ENCODE results near the gene ADGRB2. TPM values are rescaled to one million over a fixed set of nuclear protein-coding genes. Genes with fewer than 3 reads are reported as not detected.
A peak's percentile ranks its signal among the peaks of the same experiment; 100 is the strongest.

The ADGRB2 gene
- total RNA-seq, 1 experiment from 2014 or later: 4.2 TPM

DNA sequence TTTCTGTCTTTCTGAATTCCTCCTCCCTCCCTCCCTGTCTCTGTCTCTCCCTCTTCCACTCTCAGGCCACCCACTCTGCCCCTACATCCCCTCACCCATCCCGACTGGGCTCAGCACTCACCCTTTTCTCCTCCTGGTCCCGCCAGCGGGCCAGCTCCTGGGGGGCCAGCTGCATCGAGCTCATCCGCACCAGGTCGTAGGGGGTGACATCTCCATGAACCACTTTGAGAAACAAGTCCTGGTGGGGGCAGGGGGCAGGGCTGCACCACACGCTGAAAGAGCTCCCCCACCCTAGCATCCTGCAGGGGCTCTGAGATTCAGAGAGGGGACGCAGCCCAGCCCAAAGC, 33.9 kb upstream of the ADGRB2 start:
- no peak for DNase-seq (ENCODE audit: low read depth, low spot score)
- in situ Hi-C loops (cut with HindIII; ENCODE audit: low pct_unique_long_range_greater_than_20kb, low sequenced_read_pairs): no loop called here

DNA sequence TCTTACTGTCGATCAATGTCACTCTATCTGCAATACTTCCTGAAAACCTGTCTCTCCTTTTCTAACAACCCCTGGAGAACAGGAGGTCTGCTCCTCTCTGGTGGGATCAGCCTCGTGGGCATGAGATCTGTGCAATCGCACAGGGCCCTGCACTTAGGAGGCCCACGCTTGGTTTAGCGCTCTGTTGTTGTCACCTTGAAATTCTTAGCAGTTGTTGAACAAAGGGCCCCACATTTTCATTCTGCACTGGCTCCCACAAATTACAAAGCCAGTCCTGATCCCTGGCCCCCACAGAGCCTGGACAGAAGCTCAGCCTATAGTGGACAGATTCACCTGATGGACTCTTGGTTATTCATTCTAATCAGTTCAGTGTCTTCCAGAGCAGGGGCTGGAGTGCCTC, 33.1 kb upstream of the ADGRB2 start:
- DNase-seq (ENCODE audit: low read depth, low spot score): no peak
- in situ Hi-C loops (cut with HindIII; ENCODE audit: low pct_unique_long_range_greater_than_20kb, low sequenced_read_pairs): no loop called here

DNA sequence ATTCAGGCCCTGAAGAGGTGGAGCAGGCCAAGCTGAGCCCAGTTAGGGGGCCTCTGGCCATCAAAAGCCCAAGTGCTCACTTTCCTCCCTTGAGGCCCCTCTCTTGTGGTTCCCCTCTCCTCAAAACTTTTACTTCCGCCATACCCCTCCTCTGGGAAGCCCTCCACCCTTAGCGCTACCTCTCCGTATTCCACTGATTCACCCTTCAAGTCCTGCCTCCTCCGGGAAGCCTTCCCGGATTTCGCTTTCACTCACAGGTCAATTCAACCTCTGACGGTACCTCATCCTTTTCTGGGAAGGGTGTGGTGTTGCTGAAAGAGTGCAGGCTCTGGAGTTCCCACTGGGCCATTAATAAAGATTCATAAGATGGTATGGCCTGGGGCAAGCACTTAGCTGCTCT, 32.6 kb upstream of the ADGRB2 start:
- in situ Hi-C loops (cut with HindIII; ENCODE audit: low pct_unique_long_range_greater_than_20kb, low sequenced_read_pairs): no loop called here
- no peak for DNase-seq (ENCODE audit: low read depth, low spot score)

DNA sequence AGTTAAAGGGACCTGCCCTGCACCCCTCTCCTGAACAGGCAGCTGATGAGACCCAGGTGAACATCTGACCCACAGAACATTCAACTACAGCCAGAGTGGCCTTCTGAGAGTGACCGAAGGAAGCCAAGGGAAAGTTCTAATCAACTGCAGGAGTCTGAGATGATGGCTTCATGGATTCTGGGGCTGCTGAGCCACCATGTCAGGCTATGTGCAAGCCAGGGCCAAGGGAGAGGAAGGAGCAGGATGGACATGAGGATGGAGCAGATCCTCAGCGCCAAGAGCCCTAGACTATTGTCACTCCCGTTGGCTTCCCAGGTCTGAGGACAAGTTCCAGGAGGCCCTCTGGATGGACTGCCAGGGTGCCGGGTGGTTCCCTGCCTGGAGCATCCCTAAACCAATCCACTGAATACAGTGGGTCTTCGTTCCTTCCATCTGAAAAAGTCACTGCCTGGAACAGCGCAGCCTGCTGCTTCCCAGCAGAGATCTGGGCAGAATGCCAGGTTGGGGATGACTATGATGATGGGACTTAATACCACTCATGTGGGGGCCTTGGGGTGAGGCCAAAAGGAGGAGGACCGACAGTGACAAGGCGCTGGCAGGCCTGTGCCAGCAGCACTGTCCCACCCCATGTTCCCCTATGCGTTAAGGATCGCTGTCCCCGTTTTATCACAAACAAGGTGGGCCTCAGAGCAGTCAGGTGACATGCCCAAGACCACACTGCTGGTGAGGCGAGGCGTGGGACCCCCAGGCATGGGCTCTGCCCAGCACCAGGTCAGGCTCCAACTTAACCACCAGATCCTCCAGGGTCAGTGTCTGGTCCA, 31.9 kb upstream of the ADGRB2 start:
- in situ Hi-C loops (cut with HindIII; ENCODE audit: low pct_unique_long_range_greater_than_20kb, low sequenced_read_pairs): no loop called here
- no peak for DNase-seq (ENCODE audit: low read depth, low spot score)

DNA sequence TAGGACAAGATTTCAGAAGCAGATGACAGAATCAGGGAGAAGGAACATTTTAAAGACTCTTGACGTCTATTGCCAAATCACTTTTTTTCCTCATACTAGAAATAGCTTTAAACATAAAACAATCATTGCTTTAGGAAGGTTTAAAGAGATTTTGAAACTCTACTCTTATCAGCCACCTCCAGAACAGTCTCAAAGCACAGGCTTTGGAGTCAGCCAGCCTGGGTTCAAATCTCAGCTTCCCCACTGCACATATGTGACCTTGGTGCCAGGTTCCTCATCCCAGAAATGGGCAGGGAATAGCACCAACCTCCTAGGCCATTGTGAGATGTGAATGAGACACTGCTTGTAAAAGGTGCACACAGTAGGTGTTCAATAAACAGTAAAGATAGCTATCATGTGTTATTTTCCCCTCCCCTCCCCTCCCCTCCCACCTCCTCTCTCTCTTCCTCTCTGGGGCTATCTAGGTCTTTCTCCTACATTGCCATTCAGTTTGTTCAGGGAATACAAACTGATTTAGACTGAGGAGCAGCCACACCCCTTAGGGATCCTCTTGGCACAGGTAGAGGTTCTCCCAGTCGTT, 31.0 kb upstream of the ADGRB2 start:
- DNase-seq (ENCODE audit: low read depth, low spot score): no peak
- in situ Hi-C loops (cut with HindIII; ENCODE audit: low pct_unique_long_range_greater_than_20kb, low sequenced_read_pairs): no loop called here

DNA sequence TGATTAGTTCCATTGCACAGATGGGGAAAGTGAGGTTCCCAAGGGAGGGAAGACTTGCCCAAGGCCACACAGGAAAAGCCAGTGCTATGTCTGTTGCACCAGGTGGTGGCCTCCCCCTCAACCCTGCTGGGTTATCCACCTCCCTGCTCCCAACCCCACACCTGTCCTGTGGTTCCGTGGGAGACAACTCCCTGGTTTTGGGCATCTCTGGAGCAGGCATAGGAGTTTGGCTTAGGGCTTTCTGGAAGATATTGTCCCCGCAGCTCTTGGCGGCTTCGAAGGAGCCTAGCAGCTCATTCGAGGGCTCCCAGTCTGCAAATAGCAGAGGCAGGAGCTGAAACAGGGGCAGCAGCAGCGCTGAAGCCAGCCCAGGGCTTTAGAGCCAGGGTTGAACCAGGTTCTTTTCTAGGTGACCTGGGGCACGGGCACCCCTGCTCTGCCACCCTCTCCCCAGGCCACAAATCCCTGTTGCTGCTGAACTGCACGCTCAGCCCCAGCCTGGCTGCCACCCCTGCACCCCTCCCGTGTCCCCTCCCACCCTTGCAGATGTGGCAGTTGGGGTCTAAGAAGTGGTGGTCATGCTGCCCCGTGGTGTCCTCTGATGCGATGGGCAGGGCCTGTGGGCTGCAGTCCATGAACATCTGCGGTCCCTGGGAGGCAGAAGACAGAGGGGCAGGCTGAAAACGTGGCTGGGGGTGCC, 29.6 kb upstream of the ADGRB2 start:
- no peak for DNase-seq (ENCODE audit: low read depth, low spot score)
- in situ Hi-C loops (cut with HindIII; ENCODE audit: low pct_unique_long_range_greater_than_20kb, low sequenced_read_pairs): no loop called here

DNA sequence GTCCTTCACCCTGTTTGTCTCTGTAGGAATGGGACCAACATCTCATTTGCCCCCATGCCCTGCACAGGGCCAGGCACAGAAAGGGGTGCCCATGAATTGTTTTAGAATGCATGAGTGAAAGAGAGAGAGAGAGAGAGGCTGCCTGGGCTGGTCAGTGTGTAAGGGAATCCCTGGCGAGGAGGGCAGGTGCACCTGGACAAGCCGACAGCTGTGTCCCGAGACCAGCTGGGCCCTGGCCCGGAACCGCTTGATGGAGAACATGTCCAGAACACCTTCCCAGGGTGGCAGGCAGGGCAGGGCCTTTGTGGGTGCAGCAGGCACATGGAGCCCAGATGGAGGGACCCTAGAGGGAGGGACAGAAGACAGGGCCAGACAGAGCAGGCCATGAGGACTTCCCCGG, 28.9 kb upstream of the ADGRB2 start:
- in situ Hi-C loops (cut with HindIII; ENCODE audit: low pct_unique_long_range_greater_than_20kb, low sequenced_read_pairs): no loop called here
- no peak for DNase-seq (ENCODE audit: low read depth, low spot score)

DNA sequence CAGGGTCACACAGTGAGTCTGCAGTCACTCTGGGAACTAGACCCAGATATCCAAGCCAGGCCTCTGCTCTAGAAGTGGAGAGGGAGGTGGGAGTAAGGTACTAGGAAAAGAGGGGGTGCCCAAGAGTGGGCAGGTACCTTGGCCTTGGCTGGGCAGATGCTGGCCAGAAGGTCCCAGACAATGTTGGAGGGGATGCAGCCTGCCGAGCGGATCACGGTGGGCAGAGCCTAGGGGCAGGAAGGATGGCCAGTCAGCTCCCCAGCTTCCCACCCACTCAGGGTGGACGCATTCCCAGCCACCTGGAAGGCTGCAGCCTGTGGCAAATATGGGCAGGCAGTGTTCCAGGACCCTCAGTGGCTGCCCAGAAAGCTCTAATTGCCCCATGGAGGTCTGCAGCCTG, 28.4 kb upstream of the ADGRB2 start:
- in situ Hi-C loops (cut with HindIII; ENCODE audit: low pct_unique_long_range_greater_than_20kb, low sequenced_read_pairs): no loop called here

DNA sequence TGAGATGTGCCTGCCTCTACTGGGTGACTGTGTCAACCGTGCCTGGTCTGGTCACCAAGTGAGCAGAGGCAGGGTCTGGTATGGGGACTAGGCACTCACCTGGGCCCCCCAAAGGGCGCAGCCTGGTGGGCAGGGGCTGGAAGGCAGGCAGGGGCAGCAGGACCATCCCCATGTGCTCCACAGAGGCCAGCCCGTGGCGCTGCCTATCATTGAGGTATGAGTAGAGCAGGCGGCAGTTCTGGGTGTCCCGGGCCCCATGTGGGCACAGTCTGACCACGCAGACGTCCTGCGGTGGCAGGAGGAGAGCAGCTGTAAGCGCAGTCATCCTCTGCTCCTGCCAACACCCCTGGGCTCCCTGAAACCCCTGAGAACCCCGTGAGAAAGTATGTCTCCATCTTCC, 28.0 kb upstream of the ADGRB2 start:
- DNase-seq (ENCODE audit: low read depth, low spot score): no peak
- in situ Hi-C loops (cut with HindIII; ENCODE audit: low pct_unique_long_range_greater_than_20kb, low sequenced_read_pairs): no loop called here

More for the DNA sequence above, 28.4 kb upstream of the ADGRB2 start:
- no peak for DNase-seq (ENCODE audit: low read depth, low spot score)

DNA sequence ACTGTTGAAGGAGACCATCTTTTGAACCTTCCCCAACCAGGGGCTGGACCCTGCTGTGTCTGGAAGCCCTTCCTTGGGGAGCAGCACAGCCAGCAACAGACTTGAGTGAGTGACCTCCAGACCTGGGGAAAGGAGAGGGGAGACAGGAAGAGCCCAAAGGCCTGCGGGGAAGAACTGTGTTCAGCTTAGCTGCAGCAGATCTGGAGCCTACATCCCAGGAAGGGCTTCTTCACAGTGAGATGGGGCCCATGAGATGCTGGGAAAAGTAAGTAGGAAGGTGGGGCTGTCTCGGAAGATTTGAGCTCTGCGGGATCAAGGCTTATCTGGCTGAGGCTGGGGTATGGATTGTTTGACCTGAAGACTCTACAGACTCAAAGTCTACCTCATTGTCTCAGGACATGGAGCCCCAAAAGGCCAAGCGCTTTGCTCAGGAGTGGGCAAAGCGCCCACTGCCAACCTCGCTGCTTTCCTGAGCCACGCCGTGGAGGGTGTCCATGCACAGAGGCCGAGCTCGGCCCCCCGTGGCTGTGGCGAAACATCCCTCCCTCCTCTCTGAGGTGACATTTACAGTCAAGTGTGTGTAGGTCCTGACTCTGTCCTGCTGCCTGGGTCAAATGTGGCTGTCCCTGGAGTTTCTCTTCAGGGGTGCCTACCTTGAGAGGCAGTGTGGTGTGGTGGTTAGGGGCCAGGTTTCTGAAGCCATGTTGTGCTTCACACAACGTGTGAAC, 27.2 kb upstream of the ADGRB2 start:
- in situ Hi-C loops (cut with HindIII; ENCODE audit: low pct_unique_long_range_greater_than_20kb, low sequenced_read_pairs): no loop called here
- no peak for DNase-seq (ENCODE audit: low read depth, low spot score)

DNA sequence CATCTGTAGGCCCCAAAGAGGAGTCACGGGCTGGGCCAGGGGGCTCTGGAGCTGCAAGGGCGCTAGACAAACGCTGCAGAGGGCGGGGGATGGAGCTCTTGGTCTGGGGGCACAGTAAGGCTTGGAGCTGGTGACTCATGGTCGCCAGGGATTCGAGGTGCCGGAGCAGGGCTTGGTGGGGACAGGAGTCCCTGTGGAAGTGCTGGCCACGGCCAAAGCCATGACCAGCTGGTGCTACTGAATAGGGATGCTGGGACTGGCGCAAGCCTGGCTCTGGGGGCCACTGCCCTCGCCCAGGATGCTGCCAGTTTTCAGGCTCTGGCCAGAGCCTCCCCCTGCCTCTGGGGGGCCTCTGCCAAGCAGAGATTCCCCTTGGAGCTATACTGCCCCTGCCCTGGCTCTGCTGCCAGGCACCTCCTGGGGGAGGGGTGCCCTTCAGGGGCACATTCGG, 26.5 kb upstream of the ADGRB2 start:
- in situ Hi-C loops (cut with HindIII; ENCODE audit: low pct_unique_long_range_greater_than_20kb, low sequenced_read_pairs): no loop called here

DNA sequence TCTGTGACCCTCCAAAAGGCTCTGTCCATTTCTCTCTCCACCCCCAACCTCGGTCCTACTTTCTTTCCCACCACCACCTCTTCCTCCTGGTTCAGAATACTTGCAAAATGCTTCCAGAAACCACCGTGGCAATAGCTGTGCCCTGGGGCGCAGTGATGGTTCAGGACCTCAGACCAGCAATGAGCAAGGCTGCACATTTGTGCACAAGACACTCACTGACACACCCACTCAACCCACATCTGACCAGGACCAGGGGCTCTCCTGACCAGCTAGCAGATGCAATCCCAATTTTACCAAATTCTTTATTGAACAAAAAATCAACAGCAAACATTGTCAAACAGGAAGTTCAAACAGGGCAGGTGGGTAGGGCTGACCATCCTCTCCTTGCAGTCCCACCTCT, 26.0 kb upstream of the ADGRB2 start:
- in situ Hi-C loops (cut with HindIII; ENCODE audit: low pct_unique_long_range_greater_than_20kb, low sequenced_read_pairs): no loop called here

More for the DNA sequence above, 26.5 kb upstream of the ADGRB2 start:
- no peak for DNase-seq (ENCODE audit: low read depth, low spot score)

DNA sequence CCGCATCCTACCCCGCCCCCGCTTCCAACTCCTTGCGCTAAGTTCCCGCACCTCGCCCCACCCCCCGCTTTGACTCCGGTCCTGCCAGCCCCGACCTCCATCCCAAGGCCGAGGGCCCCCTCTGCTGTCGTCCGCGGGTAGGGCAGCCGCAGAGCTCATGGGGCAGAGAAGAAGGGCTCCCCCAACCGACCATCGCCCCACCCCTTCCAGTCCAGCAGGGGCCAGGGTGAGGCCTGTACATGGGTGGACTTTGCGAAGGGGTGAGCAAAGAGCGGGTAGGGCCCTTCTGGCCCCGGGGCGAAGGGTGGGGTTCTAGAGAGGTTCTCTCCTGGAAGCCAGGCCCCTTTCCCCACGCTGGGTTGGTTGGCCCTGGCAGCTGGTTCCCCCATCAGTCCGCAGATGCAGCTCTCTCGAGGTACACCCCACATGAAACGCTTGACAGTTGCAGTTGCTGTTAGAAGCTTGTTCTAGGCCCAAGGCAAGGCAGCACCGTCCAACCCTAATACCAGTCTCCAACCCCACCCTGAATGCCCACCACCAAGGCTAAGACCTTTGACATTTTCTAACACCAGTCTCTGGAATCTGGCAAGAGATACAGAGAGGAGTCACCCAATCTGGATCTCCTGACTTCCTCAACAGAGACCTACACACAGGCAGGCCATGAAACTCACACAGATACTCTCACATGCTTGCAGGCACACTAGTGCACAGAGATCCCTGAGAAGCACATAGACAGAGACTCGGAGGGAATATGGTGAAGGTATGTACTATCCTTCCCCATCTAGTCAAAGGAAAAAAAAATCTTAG, 25.3 kb upstream of the ADGRB2 start:
- in situ Hi-C loops (cut with HindIII; ENCODE audit: low pct_unique_long_range_greater_than_20kb, low sequenced_read_pairs): no loop called here
- peak; percentile 85 for DNase-seq (ENCODE audit: low read depth, low spot score)

More for the DNA sequence above, 26.0 kb upstream of the ADGRB2 start:
- DNase-seq (ENCODE audit: low read depth, low spot score): no peak

DNA sequence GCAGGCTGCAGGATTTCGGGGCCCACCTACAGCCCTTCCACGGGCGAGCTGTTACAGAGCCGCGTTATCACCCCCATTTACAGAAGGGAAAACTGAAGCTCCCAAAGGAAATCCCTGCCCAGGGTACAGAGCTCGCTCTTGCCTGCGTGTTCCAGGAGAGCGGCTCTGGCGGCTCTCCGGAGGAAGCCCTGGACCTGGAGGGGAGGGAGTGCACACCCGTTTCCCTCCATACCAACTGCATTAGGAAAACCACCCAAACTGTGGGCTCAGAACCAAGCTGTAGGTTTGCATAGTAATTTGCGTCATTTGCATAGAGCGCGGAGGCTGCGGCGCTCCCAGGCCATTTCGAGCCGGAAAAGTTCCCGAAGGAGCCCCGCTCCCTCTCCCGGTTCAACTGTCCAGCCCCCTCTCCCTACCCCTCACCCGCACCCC, 24.7 kb upstream of the ADGRB2 start:
- in situ Hi-C loops (cut with HindIII; ENCODE audit: low pct_unique_long_range_greater_than_20kb, low sequenced_read_pairs): no loop called here
- peak; percentile 52 for DNase-seq (ENCODE audit: low read depth, low spot score)

DNA sequence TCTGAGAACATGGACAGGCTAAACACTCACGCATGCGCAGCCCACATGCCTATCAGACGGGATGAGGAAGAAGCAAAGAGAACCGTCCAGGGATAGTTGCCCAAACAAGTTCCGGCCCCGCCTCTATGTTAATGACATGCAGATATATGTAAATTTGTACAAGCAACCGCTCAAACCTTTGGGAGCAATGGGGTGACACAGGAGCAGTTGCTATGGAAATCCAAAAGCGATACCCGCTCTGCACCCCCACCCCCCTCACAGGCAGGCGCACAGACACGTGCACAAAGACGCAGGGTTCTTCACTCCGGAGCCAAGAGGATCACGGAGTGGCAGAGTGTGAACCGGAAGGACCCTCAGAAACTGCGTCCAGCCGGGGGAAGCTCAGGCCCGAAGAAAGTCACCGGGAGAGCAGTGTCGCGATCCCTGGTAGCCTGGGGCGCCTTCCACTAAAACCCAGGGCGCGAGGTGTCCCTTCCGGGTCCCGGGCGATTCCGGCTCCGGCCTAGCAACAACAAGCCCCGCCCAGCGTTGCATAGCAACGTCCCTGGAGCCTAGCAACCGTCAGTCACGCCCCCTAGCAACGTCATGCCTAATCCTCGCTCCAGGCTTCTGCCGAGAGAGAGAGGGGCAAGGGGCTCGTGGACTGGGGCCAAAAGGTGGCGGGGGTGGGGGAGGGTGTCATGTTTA, 24.1 kb upstream of the ADGRB2 start:
- in situ Hi-C loops (cut with HindIII; ENCODE audit: low pct_unique_long_range_greater_than_20kb, low sequenced_read_pairs): no loop called here
- DNase-seq (ENCODE audit: low read depth, low spot score): peak; percentile 92

DNA sequence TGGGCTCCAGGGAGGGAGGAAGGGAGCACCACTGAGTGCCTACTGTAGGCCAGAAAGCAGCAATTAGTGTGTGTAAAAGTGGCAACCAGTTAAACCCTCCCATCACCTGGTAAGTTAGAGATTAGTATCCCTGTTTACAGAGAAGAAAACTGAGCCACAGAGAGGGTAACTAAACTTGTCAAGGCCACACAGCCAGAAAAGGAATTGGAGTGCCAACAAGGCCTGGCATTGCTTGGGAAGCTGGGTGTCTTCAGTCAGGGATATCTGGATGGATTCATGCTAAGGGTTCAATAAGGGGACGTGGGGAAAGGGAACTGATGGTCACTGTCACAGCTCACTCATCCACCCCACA, 23.6 kb upstream of the ADGRB2 start:
- no peak for DNase-seq (ENCODE audit: low read depth, low spot score)
- in situ Hi-C loops (cut with HindIII; ENCODE audit: low pct_unique_long_range_greater_than_20kb, low sequenced_read_pairs): no loop called here

DNA sequence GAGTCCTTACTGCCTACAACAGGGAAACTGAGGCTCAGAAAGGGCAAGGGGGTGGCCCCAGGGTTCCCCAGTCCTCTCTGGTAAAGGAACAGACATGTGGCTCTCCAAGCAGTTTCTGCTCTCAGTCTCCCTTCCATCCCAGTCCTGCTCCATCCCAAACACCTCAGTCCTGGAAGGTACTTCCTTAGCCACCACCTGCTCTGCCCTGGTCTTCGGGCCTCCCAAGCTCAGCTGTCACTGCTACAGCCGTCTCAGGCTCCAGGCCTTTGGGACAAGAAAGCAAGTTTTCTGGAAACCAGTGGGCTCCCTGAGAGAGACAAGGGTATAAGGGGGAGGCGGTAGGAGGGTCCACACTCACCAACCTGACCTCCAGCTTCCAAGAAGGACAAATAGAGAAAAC, 23.1 kb upstream of the ADGRB2 start:
- DNase-seq (ENCODE audit: low read depth, low spot score): no peak
- in situ Hi-C loops (cut with HindIII; ENCODE audit: low pct_unique_long_range_greater_than_20kb, low sequenced_read_pairs): no loop called here

All from SK-MEL-5 (cell line).